Activated CD8-positive, alpha-beta memory T cell treated with anti-CD3 and anti-CD28 coated beads, Interleukin-2, amount 50 U/mL, for 4 hours (primary cell): ENCODE results near the gene F2.
"Not testable (repeated sequence)": the region's sequence is repeated elsewhere in the genome, so short reads cannot be mapped to it uniquely, and the experiment has no call there.

Source experiments
- DNase-seq: peaks from one replicate; pipeline ENCODE4 v3.0.0-alpha.2; 2020

F2 gene

GRCh38 chr11:46719048-46719542, at the start of gene F2:
Gene F2 (plus strand): TSS chr11:46719213. CDS start chr11:46719236, 23 bp downstream.
- DNase-seq = no peak

GRCh38 chr11:46669711-46670139, 49.3 kb upstream of the F2 start:
- DNase-seq = no peak

DNA sequence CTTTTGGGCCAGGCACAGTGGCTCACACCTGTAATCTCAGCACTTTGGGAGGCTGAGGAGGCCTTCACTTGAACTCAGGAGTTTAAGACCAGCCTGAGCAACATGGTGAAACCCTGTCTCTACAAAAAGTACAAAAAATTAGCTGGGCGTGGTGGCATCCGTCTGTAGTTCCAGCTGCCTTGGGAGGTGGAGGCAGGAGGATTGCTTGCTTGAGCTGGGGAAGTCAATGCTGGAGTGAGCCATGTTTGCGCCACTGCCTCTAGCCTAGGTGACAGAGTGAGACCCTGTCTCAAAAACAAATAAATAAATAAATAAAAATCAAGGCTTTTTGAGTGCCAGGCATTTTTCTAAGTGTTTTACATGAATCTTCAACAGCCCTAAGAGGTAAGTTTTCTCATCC, 48.5 kb upstream of the F2 start:
- DNase-seq = not testable (repeated sequence)

DNA sequence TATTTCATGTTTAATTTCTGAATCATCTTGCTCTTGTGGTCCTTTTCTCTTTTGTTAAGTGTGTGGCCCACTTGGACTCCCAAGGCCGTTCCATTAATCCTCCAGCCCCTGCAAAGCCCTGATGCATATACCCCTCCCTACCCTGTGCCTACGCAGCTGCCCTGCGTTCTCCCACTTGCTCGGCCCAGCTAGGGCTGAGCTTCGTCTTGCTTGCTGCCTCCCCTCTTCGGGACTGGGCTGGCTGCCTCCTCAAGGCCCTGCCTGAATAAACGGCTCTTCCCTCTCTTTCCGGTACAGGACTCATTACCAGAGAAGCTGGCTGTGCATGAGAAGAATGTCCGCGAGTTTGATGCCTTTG, 47.1 kb upstream of the F2 start:
- DNase-seq = no peak

DNA sequence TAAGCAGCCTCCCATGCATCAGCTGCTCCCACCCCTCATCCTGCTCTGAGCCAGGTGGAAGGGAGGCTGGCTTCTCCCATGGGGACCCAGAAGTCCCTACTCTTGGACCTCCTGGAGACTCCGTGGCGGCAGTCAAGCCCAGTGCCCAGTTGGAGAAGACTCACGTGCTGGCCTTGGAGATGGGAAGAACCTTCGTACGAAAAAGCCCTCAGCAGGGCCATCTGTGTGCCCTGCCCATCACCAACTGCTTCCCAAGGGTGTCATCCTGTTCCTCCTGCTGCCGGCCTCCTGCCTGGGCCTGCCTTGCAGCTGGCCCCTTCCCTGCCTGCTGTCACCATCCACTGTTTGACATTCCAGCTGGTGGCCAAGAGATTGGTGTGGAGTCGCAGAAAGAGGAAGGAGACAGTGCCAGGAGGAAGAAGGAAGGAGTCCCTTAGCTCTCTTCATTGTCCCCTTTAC, 46.6 kb upstream of the F2 start:
- no peak for DNase-seq

DNA sequence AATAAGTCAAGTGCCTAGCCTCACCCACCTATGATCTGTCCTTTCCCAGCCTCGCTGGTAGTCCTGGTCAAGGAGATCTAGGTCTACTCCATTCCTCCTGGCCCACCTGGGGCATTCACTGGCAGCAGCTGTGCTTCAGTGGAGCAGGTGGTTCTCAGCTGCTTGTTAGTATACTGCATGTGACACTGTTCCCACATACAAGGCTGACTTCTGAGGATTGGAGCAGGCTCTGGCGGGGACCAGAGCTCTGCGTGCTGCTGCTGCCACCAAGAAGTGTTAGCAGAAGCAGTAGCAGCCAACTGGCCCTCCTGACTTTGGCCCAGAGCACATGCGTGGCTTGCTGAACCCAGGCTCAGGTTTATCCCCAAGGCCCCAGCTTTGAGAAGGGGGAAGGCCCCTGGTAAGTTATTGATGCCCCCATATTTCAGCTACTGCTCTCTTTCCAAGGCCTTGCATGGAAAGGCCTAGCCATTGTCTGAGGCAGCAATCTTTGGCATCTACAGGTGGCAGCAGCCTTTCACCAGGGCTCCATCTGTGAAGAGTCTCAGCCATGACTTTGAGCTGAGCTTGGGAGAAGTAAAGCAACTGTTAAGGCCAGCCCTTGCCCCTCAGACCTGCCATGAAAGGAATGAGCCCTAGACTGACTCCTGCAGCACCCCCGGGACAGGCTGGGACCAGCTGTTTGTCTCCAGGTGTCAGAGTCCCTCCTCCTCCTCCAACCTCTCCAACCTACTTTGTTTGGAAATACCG, 45.1 kb upstream of the F2 start:
- no peak for DNase-seq

- DNase-seq = no peak
Observed at GRCh38 chr11:46674463-46675287, 44.3 kb upstream of the F2 start.

- DNase-seq = no peak
Observed at GRCh38 chr11:46675288-46675851, 43.6 kb upstream of the F2 start.

- DNase-seq = no peak
Observed at GRCh38 chr11:46675949-46676348, 43.1 kb upstream of the F2 start.

GRCh38 chr11:46676436-46677158, 42.4 kb upstream of the F2 start:
- no peak for DNase-seq

- no peak for DNase-seq
Observed at GRCh38 chr11:46677169-46677568, 41.8 kb upstream of the F2 start.

- no peak for DNase-seq
Observed at GRCh38 chr11:46677991-46678740, 40.8 kb upstream of the F2 start.

DNA sequence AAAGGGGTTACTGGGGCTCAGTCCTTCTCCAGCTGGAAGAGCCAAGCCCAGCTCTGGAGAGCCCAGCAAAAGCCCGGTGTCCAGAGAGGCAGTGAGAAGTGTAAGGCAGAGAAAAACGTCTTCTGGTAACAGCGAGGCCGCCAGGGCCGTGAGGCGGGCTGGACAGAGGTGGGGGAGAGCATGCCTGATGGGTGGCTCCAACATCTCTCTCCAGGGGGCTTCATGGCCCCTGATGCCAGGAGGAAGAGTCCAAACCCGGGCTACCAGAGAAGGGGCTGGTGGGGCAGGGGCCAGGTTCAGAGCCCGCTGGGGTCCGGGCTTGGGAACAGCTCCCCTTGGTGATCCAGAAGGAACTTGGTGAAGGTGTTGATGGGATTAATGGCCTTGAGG, 40.3 kb upstream of the F2 start:
- DNase-seq = no peak

DNA sequence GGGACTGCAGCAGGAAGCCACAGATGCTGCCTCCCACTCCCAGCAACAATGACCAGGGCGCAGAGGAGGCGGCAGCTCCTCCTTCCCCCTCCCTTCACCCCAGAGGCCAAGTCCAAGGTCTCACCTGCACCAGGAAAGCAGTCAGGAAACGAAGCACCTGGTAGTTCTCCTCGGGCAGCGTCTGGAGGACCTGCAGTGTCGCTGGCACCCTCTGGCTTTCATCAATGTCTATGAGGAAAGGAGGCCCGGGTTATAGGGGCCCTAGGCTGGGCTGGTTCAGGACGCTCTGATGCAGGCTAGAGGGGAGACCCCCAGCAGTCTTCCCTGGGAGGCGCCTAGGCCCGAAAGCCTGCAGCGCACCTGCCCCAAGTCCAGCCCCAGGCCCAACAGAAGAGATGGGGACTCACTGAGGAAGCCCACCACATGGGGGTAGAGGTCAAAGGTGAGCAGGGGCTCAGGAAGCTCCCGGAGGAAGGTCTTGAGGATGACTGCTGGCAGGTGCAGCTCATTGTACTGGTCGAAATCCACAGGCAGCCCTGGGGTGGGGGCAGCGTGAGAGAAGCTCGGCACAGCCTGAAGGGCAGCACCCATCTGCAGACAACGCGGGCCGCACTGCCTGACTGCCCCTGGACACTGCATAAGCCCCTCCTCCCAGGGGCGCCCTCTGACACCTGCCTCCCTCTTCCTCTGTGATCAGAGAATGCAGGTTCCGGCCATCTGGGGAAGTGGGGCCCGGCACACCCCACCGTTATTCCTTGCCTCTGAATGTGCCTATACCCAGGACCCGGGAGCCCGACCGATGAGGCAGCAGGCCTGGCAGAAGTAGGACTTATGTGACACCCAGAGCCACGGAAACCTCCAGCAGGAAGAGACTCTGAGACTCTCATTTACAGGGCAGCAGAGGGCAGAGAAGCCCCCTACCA, 39.5 kb upstream of the F2 start:
- DNase-seq = no peak

GRCh38 chr11:46680164-46680760, 38.8 kb upstream of the F2 start:
- no peak for DNase-seq

- no peak for DNase-seq
Observed at GRCh38 chr11:46680815-46681214, 38.2 kb upstream of the F2 start.

- no peak for DNase-seq
Observed at GRCh38 chr11:46681814-46682213, 37.2 kb upstream of the F2 start.

GRCh38 chr11:46682773-46683752, 36.0 kb upstream of the F2 start:
- DNase-seq = no peak

DNA sequence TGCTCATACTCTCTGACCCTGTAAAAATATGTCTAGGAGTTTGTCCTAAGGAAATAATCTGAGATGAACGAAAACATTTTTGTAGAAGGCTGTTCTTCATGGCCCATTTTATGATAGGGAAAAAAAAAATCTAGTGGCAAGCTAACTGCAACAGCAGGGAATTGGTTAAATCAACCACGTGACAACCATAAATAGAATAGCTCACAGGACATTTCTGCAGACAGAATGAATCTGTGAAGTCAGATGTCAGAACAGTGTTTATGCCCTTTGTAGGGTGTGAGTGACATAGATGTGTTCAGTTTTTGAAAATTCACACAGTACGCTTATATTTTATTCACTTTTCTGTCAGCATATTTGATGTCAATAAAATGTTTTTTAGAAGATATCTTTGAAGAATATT, 34.6 kb upstream of the F2 start:
- no peak for DNase-seq
